ENCODE measurements around the gene ZNF652. TPM values are rescaled to one million over a fixed set of nuclear protein-coding genes. Genes with fewer than 3 reads are reported as not detected.
"Not testable (repeated sequence)": the region's sequence is repeated elsewhere in the genome, so short reads cannot be mapped to it uniquely, and the experiment has no call there.

The ZNF652 gene
- polyA plus RNA-seq, 1 experiment = 5.3 TPM

- POLR2A ChIA-PET = no interaction called here
- Histone ChIP-seq H3K4me3 (ENCODE audit: low read depth, low read length) (no peak overlapping the region), H3K36me3 (ENCODE audit: control insufficient read depth, insufficient read depth, low read length) (no peaks in the 10 kb centered on the region), H3K27me3 (ENCODE audit: control insufficient read depth, insufficient read depth, low read length) (0 out of 2 replicates have a peak, but pooled peaks cover 2% of the 10 kb centered on the region)
- CTCF ChIA-PET = interaction anchor here (5.3 kb wide), 1 partner anchor 13 kb away, joined by 21 read pairs; no protein-coding TSS in a partner anchor
- no peak for DNase-seq (ENCODE audit: low read depth)
- no peak for TF ChIP-seq CTCF (IDR thresholded peaks at IDR 0.05; ENCODE audit: insufficient read depth, low read depth, low read length)
These were observed 84.4 kb downstream of the ZNF652 start for GRCh38 chr17:49277638-49278037.

- POLR2A ChIA-PET; H3K4me3 ChIP-seq (ENCODE audit: low read depth, low read length); H3K27me3 ChIP-seq (ENCODE audit: control insufficient read depth, insufficient read depth, low read length); DNase-seq (ENCODE audit: low read depth); H3K36me3 ChIP-seq (ENCODE audit: control insufficient read depth, insufficient read depth, low read length): not testable (repeated sequence)
- CTCF ChIA-PET = interaction anchor here (1.0 to 5.3 kb wide), 2 partner anchors 14 to 18 kb away, joined by 3 to 21 read pairs; no protein-coding TSS in a partner anchor
These were observed 86.1 kb downstream of the ZNF652 start for GRCh38 chr17:49275981-49276380.

GRCh38 chr17:49269356-49269755 lies 92.7 kb downstream of the ZNF652 start:
- Histone ChIP-seq H3K36me3 (ENCODE audit: control insufficient read depth, insufficient read depth, low read length) (no peaks in the 10 kb centered on the region), H3K4me3 (ENCODE audit: low read depth, low read length) (no peak overlapping the region), H3K27me3 (ENCODE audit: control insufficient read depth, insufficient read depth, low read length) (no peaks in the 10 kb centered on the region; the same call in 1 of the 2 replicates)
- CTCF ChIA-PET = no interaction called here
- POLR2A ChIA-PET = no interaction called here
- no peak for DNase-seq (ENCODE audit: low read depth)
- no peak for TF ChIP-seq CTCF (IDR thresholded peaks at IDR 0.05; ENCODE audit: insufficient read depth, low read depth, low read length)

- no peaks in the 10 kb centered on the region; the same call in 1 of the 2 replicates for H3K27me3 ChIP-seq (ENCODE audit: control insufficient read depth, insufficient read depth, low read length)
- no peak for TF ChIP-seq CTCF (IDR thresholded peaks at IDR 0.05; ENCODE audit: insufficient read depth, low read depth, low read length)
- POLR2A ChIA-PET = no interaction called here
- no peak for DNase-seq (ENCODE audit: low read depth)
- H3K36me3 ChIP-seq (ENCODE audit: control insufficient read depth, insufficient read depth, low read length) = no peaks in the 10 kb centered on the region
- no peak overlapping the region for H3K4me3 ChIP-seq (ENCODE audit: low read depth, low read length)
- CTCF ChIA-PET = interaction anchor here (1.3 kb wide), 1 partner anchor 10 kb away, joined by 4 read pairs; no protein-coding TSS in a partner anchor
These were observed 94.1 kb downstream of the ZNF652 start for GRCh38 chr17:49267912-49268311.

- ChIA-PET CTCF (no interaction called here), POLR2A (no interaction called here)
- Histone ChIP-seq H3K36me3 (ENCODE audit: control insufficient read depth, insufficient read depth, low read length) (no peaks in the 10 kb centered on the region), H3K27me3 (ENCODE audit: control insufficient read depth, insufficient read depth, low read length) (no peaks in the 10 kb centered on the region; the same call in 1 of the 2 replicates), H3K4me3 (ENCODE audit: low read depth, low read length) (no peak overlapping the region)
- DNase-seq (ENCODE audit: low read depth) = no peak
- TF ChIP-seq CTCF (IDR thresholded peaks at IDR 0.05; ENCODE audit: insufficient read depth, low read depth, low read length) = no peak
These were observed 95.8 kb downstream of the ZNF652 start for GRCh38 chr17:49266233-49266632.

- H3K27me3 ChIP-seq (ENCODE audit: control insufficient read depth, insufficient read depth, low read length); POLR2A ChIA-PET; DNase-seq (ENCODE audit: low read depth); H3K4me3 ChIP-seq (ENCODE audit: low read depth, low read length); H3K36me3 ChIP-seq (ENCODE audit: control insufficient read depth, insufficient read depth, low read length): not testable (repeated sequence)
- CTCF ChIA-PET = interaction anchor here (2.1 kb wide), 1 partner anchor 30 kb away, joined by 12 read pairs; no protein-coding TSS in a partner anchor
These were observed 100.5 kb downstream of the ZNF652 start for GRCh38 chr17:49261540-49261939.

Data from BJ (cell line).